Osteocyte (in vitro differentiated cells): Measurements from ENCODE around the gene FOXP3. TPM values are rescaled to one million over a fixed set of nuclear protein-coding genes. Genes with fewer than 3 reads are reported as not detected.

Source experiments
- DNase-seq: peaks from one replicate; pipeline ENCODE4 v3.0.0; 2021; ENCODE audit warnings: mixed read lengths; ENCODE audit not compliant: unreplicated experiment; ENCODE audit errors: extremely low spot score
- H3K27ac Mint-ChIP-seq: one replicate; pipeline ENCODE4 v1.8.0; 2021; ENCODE audit warnings: mild to moderate bottlenecking, mixed read lengths; ENCODE audit not compliant: unreplicated experiment
- H3K27me3 Mint-ChIP-seq: one replicate; pipeline ENCODE4 v1.8.0; 2021; ENCODE audit warnings: mixed read lengths; ENCODE audit not compliant: unreplicated experiment
- H3K36me3 Mint-ChIP-seq: one replicate; pipeline ENCODE4 v1.8.0; 2021; ENCODE audit warnings: mixed read lengths; ENCODE audit not compliant: unreplicated experiment
- H3K4me1 Mint-ChIP-seq: one replicate; pipeline ENCODE4 v1.8.0; 2021; ENCODE audit warnings: mixed read lengths; ENCODE audit not compliant: unreplicated experiment
- H3K4me3 Mint-ChIP-seq: one replicate; pipeline ENCODE4 v1.8.0; 2021; ENCODE audit warnings: mild to moderate bottlenecking, moderate library complexity, mixed read lengths; ENCODE audit not compliant: unreplicated experiment
- H3K9me3 Mint-ChIP-seq: one replicate; pipeline ENCODE4 v1.8.0; 2021; ENCODE audit warnings: mixed read lengths; ENCODE audit not compliant: unreplicated experiment
- total RNA-seq: library from RNA; stranded (reverse); gene quantifications from 2 replicates; pipeline ENCODE4 v1.2.1, GENCODE V29; 2021
- TF ChIP-seq, protein P1 (sequence below): fragments of 200-600 bp; sonication (generic); IDR thresholded peaks from 2 replicates; pipeline ENCODE4 v1.5.0; 2021; ENCODE audit warnings: antibody characterized with exemption, mild to moderate bottlenecking, moderate library complexity

Gene FOXP3
- total RNA-seq, 1 donor from 2014 or later: 0.13 TPM

DNA sequence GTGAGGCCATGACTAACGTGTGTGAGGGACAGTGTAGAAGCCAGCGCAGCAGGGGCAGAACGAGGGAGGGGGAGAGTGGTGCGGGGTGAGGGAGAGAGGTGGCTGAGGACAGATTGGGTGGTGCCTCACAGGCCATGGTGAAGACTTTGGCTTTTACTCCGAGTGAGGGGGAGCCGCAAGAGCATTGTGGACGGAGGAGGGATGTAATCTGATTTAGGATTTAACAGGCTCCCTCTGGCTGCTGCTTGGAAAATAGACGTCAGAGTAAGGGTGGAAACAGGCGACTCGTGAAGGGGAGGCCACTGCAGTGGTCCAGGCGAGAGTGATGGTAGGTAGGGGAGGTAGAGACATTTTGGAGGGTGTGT, 18.1 kb upstream of the FOXP3 start:
- H3K27ac Mint-ChIP-seq: no peak overlapping the region
- no peaks in the 10 kb centered on the region for H3K9me3 Mint-ChIP-seq
- TF ChIP-seq, protein P1, sequence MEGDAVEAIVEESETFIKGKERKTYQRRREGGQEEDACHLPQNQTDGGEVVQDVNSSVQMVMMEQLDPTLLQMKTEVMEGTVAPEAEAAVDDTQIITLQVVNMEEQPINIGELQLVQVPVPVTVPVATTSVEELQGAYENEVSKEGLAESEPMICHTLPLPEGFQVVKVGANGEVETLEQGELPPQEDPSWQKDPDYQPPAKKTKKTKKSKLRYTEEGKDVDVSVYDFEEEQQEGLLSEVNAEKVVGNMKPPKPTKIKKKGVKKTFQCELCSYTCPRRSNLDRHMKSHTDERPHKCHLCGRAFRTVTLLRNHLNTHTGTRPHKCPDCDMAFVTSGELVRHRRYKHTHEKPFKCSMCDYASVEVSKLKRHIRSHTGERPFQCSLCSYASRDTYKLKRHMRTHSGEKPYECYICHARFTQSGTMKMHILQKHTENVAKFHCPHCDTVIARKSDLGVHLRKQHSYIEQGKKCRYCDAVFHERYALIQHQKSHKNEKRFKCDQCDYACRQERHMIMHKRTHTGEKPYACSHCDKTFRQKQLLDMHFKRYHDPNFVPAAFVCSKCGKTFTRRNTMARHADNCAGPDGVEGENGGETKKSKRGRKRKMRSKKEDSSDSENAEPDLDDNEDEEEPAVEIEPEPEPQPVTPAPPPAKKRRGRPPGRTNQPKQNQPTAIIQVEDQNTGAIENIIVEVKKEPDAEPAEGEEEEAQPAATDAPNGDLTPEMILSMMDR: peak; percentile 32
- H3K27me3 Mint-ChIP-seq: no peaks in the 10 kb centered on the region
- no peak overlapping the region for H3K4me3 Mint-ChIP-seq
- no peaks in the 10 kb centered on the region for H3K4me1 Mint-ChIP-seq
- no peak for DNase-seq
- H3K36me3 Mint-ChIP-seq: no peaks in the 10 kb centered on the region

DNA sequence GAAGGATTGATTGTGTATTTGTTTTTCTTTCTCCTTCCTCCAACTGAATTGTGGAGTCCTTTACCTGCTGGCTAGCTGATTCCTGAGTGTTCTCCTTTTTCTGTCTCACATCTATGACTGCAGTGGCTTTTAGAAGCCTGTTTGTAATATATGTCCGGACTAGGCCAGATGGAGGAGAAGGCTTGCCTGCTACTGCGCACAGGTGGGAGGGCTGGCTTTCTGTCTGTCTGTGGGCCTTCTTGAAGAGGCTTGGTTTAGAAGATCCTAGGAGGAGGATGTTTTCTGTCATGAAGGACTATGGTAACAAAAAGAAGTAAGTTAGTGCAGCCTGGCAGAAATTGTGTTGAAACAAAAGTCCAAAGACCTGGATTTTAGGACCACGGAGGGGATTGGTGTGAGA, 13.6 kb upstream of the FOXP3 start:
- DNase-seq: no peak
- TF ChIP-seq, protein P1: no peak
- H3K27me3 Mint-ChIP-seq: no peaks in the 10 kb centered on the region
- no peak overlapping the region for H3K27ac Mint-ChIP-seq
- H3K4me3 Mint-ChIP-seq: no peak overlapping the region
- H3K36me3 Mint-ChIP-seq: peaks cover 2% of the 10 kb centered on the region
- H3K9me3 Mint-ChIP-seq: no peaks in the 10 kb centered on the region
- no peaks in the 10 kb centered on the region for H3K4me1 Mint-ChIP-seq

DNA sequence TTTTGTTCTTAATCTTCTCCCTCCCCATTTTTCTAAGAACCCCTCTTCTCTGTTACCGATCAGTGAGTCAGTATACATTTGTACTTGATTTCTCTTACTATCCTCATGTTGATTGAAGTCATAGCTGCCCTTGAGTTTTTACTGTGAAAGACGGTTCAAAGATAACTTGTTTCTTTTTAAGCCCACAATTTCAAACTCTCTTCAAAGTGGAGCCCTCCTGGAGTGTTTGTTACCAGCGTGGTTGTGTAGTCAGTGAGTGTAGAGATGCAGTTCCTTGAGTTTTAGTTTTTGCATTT, 13.0 kb upstream of the FOXP3 start:
- H3K4me3 Mint-ChIP-seq: no peak overlapping the region
- no peak for DNase-seq
- TF ChIP-seq, protein P1: no peak
- peaks cover 2% of the 10 kb centered on the region for H3K36me3 Mint-ChIP-seq
- H3K27ac Mint-ChIP-seq: no peak overlapping the region
- H3K27me3 Mint-ChIP-seq: no peaks in the 10 kb centered on the region
- H3K4me1 Mint-ChIP-seq: no peaks in the 10 kb centered on the region
- no peaks in the 10 kb centered on the region for H3K9me3 Mint-ChIP-seq

DNA sequence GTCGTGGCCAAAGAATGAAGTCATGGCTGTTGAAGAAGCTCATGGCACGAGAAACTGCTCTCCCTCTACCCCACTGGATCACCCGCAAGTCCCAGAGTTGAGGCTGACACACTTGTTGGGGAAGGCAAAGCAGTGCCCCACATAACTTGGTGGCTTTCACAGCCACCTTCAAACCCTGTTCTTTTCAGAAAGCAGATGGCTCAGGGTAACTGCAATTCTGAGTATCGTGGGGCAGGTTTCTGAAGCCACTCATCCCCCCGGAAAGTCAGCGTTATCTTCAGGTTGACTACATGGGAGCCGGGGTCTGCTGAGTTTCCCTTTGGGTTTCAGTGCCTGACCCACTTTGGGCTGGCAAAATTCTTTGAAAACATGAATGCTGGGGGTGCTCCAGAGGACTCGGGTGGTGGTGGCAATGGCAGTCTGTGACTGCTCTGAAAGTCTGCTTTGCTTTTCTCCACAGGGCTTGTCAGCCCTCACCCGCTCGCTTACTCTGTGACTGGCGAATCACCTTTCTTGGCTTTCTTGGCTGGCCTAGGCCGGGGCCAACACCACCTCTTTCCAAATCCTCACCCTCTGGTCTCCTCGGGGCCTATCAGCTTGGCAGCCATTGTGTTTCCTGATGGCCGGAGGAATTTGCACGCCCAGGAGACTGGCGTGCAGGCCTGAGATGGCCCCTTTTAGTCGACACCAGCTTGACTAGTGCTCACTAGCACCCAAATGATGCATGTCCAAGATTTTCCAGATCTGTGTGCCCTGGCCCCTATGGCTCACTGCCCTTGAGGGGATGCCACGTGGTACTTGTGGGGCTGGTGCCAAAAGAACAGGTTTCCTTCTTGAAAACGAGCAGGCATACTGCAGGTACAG, 12.4 kb upstream of the FOXP3 start:
- TF ChIP-seq, protein P1: no peak
- Mint-ChIP-seq H3K4me3 (no peak overlapping the region), H3K4me1 (peaks cover 2% of the 10 kb centered on the region), H3K27me3 (no peaks in the 10 kb centered on the region), H3K36me3 (peaks cover 2% of the 10 kb centered on the region), H3K27ac (no peak overlapping the region), H3K9me3 (no peaks in the 10 kb centered on the region)
- no peak for DNase-seq

DNA sequence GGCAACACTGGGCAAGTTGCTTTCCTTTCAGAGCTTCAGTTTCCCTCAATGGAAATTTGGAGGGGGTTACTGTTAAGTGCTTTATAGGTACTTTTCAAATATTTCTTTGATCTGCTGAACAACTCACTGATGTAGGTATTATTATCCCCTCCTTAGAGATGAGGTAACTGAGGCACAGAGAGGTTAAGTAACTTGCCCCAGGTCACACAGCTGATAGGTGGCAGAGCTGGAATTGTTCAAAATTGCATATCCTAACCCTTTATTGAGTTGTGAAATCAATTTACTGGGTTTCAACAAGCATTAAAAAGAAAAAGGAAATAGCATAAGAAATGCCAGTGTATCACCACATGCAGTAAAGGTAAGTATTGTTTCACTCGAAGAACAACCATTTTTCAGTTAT, 11.7 kb upstream of the FOXP3 start:
- DNase-seq: no peak
- Mint-ChIP-seq H3K9me3 (no peaks in the 10 kb centered on the region), H3K27me3 (no peaks in the 10 kb centered on the region), H3K36me3 (peaks cover 2% of the 10 kb centered on the region), H3K4me3 (no peak overlapping the region), H3K27ac (no peak overlapping the region), H3K4me1 (peaks cover 6% of the 10 kb centered on the region)
- TF ChIP-seq, protein P1: no peak
